ENCODE data around the gene DIS3.

GRCh38 chr13:72763411-72763810 lies 18.3 kb downstream of the DIS3 start:
- TF ChIP-seq ARNTL (CRISPR knock-in tag; IDR thresholded peaks at IDR 0.05; ENCODE audit: borderline replicate concordance, low read depth) (no peak), GLIS3 (CRISPR knock-in tag; IDR thresholded peaks at IDR 0.05) (no peak), TCF4 (CRISPR knock-in tag; IDR thresholded peaks at IDR 0.05; ENCODE audit: borderline replicate concordance) (no peak), RARB (CRISPR knock-in tag; IDR thresholded peaks at IDR 0.05) (no peak), SNAI2 (CRISPR knock-in tag; IDR thresholded peaks at IDR 0.05) (no peak), CSRNP3 (CRISPR knock-in tag; IDR thresholded peaks at IDR 0.05) (no peak), ZFP3 (CRISPR knock-in tag; IDR thresholded peaks at IDR 0.05) (no peak)

Measured in SK-N-SH treated with all-trans-retinoic acid at 6 μM for 48 hours (cell line).